Endothelial cell of umbilical vein (primary cell): ENCODE results near the gene HOXB6.

Source experiments
- EZH2 ChIP-seq: IDR thresholded peaks from 2 replicates; pipeline ENCODE4 v1.6.1; 2012; ENCODE audit warnings: borderline replicate concordance, low read depth, mild to moderate bottlenecking, moderate library complexity, low read length, inconsistent platforms; ENCODE audit not compliant: severe bottlenecking
- POLR2A ChIP-seq: IDR thresholded peaks from 2 replicates; pipeline ENCODE4 v1.6.1; 2012; ENCODE audit warnings: low read depth, mild to moderate bottlenecking, control low read depth, low read length

DNA sequence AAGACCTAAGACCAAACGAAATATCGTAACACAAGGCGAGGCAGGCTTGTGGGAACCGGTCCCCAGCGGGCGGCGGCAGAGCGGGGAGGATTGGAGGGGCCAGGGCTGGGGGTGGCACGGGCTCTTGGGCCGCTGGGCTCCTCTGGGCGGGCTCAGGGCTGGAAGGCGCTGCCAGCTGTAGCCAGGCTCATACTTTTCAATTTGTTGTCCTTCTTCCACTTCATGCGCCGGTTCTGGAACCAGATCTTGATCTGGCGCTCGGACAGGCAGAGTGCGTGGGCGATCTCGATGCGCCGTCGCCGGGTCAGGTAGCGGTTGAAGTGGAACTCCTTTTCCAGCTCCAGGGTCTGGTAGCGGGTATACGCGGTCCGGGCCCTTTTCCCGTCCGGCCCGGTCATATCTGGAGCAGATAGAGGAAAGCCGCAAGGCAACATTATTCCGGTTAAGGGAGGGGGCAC lies 12.7 kb downstream of the HOXB6 start:
- TF ChIP-seq POLR2A (no peak), EZH2 (no peak)
